ENCODE data around the gene PHIP.
"Not testable (repeated sequence)": the region's sequence is repeated elsewhere in the genome, so short reads cannot be mapped to it uniquely, and the experiment has no call there.

PHIP gene

DNA sequence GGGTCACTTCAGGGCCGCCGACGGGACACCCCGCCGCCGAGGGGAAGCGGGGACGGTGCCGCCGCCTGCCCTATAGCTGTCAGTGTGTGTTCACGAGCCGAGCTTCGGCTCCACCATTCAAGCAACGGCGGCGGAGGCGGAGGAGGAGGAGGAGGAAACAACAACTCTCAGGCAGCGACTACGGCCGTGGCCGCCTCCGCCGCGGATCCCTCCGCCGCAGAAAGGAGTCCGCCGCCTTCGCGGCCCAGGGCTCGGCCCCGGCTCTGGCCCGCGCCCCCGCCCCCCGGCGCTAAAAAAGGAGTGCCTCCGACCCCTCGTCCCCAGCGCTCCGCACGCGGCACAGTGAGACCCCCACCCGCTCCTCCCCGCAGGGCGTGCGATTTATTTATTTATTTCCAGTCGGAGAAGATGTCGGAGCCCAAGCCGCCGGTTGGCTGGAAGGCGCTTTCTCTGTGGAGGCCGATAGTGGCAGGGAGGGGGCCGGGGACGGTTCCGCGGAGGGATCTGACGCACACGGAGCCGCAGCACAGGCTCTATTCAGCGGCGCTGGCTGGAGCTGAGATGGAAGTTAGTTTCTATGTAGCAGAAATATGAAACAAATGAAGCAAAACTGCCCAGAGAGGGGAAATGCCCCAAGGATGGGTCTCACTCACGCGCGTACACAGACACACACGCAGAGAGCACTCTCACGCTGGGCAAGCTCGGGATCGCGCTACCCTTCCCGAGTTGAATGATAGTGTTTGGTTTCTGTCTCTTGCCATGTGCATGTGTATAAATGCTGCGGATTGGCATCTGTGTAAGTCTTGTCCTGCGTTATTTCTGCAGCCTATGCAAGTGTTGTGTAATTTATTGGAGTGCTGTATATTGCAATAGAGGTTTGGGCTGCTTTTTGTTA lies at the start of gene PHIP:
TSS of gene PHIP (minus strand) at position 180 of the 895 bp plus-strand sequence. CDS start 186 bp downstream, outside the sequence.
- peak; percentile 88 for DNase-seq (ENCODE audit: low spot score)

DNA sequence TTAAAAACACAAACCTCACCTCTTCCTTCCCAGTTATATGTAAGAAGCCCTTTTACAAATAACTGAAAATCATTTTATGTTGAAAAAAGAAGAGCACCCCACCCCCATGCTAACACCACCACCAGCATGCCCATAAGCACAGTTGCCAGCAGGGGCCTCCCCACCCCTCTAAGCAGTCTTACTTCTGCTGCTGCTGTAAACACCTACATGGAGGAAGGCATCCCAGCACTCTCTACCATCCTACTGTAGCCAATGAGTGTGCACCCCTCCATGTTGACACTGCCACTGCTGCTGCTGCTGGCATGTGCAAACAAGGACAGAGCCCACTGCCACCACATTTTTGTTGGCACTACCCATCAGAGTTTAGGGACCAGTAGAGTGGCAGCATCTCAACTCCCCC lies 49.6 kb upstream of the PHIP start:
- DNase-seq (ENCODE audit: low spot score): peak; percentile 34

DNA sequence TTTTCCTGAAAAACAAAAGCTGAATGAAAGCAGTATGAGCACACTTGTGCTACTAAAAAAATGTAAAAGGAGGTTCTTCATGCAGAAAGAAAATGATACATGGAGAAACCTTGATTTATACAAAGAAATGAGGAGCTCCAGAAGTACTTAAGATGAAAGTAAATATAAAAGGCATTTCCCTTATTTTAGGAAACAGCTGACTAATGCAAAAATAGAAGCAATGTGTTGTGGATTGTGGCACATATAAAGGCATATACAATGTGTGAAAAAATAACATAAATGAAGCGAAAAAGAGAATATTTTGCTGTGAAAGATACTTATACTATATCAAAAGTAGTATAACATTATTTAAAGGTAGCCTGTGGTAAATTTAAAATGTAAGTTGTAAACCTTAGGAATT lies 41.2 kb upstream of the PHIP start:
- DNase-seq (ENCODE audit: low spot score): no peak

DNA sequence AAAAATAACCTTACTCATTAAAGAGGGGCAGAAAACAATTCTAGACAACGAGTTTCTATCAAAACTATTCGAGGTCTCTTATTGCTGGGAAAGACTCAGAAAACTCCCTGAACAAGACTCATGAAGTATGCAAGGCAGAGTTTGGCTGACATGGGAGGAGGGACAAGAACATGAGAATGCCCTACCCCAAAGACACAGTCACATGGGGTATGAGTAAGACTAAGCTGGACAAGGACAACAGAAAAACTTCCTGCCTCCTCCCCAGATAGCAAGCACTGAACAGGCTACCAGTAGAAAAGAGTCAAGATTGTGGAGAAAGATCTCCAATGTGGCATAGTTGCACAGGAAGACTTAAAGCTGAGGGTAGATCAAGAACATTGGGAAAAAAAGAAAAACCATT lies 39.7 kb upstream of the PHIP start:
- DNase-seq (ENCODE audit: low spot score): no peak

DNA sequence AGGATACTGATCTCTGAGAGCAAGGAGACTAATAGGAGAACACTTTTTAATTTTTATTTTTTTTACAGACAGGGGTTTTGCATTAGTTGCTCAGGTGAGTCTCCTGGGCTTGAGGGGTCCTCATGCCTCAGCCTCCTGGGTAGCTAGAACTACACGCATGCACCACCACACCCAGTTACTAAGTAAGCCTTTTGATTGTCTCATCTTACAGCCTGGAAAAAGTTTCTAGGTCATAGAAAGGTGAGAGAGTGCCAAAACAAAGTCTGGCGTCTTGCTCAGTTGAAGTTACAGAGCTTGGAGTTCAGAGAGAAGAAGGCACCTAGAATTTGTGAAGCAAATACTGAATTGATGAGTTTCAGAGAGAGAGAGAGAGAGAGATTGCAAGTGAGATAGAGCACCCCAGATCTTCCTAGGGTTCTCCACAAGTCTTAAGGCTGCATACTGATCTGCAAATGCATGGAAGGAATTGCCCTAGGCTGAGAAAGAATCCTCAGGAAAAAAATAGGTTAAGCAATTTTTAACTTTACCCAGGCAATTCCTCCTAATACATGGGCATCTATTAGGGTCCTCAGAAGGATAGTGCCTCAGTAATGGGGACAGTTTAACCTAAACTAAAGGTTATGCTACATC lies 37.6 kb upstream of the PHIP start:
- no peak for DNase-seq (ENCODE audit: low spot score)

DNA sequence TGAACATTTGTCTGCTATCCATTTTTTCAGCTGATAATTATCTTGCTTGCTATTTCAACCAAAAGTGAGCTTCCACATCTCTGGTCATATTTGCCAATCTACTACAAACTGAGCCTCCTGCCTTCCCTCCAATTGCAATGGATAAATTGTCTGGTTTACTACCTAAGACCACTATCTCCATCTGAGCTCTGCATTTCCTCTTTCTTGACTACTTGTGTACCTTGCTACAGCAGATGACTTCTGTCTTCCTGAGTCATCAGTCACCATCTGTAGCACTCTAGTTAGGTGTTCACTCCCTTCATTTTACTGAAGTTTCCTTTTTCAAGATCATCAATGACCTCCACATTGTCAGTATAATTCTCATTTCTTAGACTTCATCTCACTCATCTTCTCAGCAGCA lies 33.5 kb upstream of the PHIP start:
- no peak for DNase-seq (ENCODE audit: low spot score)

DNA sequence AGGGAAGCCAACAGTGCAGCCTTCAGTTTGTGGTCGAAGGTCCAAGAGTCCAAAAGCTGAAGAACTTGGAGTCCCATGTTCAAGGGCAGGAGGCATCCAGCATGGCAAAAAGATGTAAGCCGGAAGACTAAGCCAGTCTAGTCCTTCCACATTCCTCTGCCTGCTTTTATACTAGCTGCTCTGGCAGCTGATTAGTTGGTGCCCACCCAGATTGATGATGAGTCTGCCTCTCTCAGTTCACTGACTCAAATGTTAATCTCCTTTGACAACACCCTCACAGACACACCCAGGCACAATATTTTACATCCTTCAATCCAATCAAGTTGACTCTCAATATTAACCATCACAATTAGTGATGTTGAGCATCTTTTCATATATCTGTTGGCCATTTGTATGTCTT lies 23.1 kb upstream of the PHIP start:
- no peak for DNase-seq (ENCODE audit: low spot score)

DNA sequence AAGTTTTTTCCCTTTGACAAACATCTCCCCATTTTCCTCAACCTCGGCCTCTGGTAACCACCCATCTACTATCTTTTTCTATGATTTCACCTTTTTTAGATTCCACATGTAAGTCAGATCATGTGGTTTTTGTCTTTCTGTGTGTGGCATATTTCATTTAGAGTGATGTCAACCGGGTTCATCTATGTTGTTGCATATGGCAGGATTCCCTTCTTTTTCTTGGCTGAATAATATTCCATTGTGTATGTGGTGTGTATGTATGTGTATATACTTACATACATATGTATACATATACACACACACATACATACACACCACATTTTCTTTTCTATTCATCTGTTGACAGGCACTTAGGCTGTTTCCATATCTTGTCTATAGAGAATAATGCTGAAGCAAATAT lies 22.2 kb upstream of the PHIP start:
- DNase-seq (ENCODE audit: low spot score): no peak

DNA sequence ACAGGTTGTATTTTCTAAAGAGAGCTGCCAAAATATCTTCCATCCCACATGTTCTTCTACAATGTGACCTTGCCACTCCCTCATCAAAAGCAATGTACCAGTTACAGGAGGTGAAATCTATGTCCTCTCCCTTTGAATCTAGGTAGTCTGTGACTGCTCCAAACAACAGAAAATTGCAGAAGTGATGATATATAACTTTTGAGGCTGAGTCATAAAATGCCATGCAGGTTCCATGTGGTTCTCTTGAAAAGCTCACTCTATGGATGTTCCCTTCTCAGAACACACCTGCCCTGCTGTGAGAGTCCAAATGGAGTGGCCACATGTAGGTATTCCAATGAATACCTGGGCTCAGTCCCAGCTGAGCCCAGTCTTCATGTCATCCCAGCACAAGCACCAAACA lies 16.9 kb upstream of the PHIP start:
- no peak for DNase-seq (ENCODE audit: low spot score)

DNA sequence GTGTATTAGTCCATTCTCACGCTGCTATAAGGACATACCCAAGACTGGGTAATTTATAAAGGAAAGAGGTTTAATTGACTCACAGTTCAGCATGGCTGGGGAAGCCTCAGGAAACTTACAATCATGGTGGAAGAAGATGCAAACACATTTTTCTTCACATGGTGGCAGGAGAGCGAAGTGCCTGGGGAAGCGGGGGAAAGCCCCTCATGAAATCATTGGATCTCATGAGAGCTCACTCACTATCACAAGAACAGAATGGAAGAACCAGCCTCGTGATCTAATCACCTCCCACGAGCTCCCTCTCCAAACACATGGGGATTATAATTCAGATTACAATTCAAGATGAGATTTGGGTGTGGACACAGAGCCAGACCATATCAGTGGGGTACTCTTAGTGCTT lies 13.7 kb upstream of the PHIP start:
- not testable (repeated sequence) for DNase-seq (ENCODE audit: low spot score)

DNA sequence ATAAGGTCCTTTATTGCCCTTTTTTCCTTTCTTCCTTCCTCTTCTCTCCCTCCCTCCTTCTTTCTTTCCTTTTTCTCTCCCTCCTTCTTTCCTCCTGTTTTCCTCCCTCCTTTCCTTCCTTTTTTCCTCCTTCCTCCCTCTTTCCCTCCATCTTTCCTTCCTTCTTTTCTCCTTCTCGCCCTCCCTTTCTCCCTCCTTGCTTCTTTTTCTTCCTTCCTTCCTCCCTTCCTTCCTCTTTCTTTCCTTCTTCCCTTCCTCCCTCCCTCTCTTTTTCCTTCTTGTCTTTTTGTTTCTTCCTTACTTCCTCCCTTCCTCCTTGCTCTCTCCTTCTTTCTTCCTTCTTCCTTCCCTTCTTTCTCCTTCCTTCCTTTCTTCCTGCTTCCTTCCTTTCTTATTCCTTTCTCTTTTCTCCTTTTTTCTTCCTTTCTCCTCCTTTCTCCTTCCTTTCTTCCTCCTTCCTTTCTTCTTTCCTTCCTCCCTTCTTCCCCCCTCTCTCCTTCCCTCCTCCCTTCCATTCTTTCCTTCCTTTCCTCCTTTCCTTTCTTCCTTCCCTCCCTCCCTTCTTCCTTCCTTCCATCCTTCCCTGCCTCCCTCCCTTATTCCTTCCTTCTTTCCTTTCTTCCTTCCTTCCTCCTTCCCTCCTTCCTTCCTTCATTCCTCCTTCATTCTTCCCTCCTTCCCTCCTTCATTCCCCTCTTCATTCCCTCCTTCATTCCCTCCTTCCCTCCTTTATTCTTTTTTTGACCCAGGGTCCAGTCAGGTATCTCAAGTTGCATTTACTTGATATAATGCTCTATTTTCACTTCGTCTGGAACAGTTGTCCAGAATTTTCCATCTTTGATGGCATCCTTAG lies 11.7 kb upstream of the PHIP start:
- no peak for DNase-seq (ENCODE audit: low spot score)

DNA sequence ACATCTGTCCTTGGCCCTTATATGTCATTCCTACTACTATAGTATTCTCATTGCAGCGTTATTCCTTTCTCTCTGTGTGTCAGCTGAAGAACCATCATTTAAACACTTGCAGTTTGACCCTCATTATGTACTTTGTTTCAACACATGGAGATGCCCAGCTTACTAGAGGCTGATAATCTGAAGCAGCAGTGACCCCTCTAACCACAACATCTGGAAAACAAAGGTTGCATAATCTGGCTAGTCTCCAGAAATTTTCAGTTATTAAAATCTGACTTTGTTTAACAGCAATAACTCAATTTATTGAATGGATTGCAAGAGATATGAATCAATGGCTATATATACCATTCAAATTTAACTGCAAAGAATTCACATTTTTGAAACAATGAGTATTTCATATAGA lies 6.6 kb upstream of the PHIP start:
- no peak for DNase-seq (ENCODE audit: low spot score)

DNA sequence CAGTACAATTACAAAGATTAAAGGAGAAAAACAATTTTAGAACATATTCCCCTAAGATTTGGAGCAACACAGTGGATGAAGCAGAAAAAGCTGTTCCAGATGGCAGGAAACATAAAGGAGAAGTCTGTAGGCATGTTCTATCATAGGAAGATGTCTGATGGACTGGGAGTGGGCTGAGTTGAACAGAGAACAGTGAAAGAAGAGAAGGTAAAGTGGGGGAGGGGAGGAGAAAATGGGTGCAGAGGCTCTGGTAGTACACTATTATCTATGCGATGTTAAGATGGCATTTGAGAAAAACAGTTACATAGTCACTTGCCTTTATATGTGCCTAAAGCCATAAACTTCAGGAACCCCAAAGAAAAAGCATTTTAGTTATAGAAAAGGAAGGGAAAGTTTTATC lies 4.2 kb upstream of the PHIP start:
- no peak for DNase-seq (ENCODE audit: low spot score)

DNA sequence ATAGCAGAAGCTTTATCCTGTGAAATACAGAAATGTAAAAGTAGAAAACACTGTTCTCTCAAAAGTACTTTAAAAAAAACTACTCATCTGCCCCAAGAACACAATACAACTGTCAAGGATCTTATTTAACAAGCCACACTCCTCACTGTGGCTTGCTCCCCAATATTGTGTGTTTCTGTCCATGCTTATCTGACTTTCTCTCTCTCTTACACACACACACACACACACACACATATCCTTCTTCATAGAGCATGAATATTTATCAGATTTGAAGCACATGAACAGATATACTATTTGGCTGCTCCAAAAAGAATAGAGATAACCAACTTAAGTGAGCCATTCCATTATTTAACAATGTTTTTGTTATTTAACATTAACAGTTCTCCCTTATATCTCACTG lies 3.6 kb upstream of the PHIP start:
- DNase-seq (ENCODE audit: low spot score): no peak

DNA sequence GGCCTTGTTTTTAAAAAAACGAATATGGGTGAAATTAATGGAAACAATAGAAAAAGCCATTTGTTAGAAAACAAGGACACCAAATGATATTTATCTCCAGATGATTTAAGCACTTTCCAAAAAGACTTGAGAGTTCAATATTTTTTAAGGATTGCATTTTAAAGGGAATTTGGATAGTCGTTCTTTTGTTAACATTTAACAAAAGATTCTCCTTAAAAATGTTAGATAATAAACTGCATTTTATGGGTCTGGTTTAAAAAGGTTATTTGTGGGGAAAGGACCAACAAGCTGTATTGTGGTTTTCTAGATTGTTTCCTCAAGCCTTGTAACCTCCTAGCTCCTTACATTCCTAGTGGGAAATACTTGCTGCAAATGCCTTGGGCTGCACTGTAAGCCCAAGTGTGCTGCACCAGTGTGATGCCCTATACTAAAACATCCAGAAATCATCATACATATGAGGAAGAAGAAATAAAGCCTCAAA lies 1.5 kb upstream of the PHIP start:
- no peak for DNase-seq (ENCODE audit: low spot score)

DNA sequence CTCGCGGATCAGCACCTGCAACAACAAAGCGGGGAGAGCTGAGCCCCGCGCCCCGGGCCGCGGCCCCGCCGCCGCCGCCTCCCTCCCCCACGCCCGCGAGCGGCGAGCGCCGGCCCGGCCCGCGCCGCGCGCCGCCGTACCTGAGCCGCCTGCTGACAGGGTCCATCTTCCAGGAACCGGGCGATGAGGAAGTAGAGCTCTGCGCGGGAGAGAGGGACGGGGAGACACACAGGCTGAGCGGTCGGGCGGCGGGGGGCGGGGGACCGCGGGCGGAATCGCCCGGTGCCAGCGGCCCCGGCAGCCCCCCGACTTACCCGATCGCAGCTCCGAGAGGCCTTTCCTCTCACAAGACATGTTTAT lies 359 bp downstream of the PHIP start:
- peak; percentile 72 for DNase-seq (ENCODE audit: low spot score)

DNA sequence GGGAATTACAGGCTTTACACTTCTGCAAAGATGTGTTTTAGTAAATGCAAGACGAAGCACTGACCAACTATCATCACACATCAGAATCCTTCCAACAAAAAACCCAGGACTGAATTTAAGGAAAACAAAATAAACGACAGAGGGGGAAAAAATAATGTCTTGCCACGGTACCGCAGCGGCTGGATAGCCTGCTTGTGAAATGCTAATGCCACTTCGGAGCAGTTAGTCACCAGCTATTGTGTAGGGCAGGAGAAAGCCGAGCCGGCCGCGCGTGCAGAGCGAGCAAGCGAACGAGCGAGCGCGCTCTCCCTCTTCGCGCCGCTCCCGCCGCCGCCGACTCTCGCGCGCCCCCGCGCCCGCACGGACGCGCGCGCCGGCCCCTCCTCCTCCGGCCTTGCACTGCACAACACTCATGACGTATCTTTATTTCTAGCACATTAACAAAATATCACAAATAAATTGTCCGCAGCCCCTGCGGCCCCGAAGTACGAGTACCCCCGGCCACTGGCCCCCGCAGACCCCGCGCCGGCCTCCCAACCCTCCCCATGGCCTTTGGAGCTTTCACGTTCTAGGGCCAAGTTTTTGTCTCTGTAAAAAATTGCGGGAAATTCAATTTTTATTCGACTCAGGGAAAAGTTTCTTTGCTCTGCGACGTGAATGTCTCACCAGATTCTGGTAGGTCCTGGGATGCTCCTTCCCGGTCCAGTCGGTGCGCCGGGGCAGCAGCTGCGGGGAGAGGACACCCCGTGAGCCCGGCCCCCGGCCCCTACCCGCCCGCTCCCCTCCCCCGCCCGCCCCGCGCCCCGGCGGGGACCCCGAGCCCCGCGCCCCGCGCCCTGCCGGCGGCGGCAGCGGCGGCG lies 1.0 kb downstream of the PHIP start:
- peak; percentile 91 for DNase-seq (ENCODE audit: low spot score)

DNA sequence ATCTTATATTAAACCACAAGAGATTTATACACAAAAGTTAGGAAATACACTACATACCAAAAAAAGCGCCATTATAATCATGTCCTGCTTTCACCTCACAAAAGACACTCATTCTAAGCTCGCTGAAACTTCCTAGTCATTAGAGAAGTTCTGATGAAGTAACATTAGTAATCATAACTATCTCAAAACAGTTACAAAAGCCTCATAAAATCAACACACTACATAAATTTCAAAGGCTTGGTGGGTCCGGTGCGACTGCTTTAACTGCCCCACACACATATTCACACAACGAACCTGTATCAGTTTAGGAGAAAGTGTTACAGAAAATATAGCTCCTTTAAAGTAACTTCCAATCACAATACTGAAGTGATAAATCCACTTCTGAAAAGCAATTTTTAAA lies 1.9 kb downstream of the PHIP start:
- DNase-seq (ENCODE audit: low spot score): no peak

DNA sequence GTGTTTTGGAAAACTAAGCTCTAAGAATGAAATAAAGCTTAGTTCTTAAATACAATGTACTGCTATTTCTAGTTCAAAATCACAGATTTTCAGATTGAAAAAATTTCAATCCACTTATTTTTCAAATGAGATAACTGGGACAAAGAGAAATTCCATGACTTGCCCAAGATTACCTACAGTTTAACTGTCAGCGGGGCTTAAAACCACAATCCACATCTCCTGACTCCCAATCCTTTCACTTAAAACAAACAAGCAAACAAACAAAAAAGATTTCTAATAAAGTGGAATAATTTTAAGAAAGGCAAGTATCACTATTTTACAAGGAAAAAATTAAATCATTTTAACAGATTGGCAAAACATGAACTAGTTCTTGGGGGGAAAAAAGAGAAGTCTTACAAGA lies 4.2 kb downstream of the PHIP start:
- DNase-seq (ENCODE audit: low spot score): no peak

DNA sequence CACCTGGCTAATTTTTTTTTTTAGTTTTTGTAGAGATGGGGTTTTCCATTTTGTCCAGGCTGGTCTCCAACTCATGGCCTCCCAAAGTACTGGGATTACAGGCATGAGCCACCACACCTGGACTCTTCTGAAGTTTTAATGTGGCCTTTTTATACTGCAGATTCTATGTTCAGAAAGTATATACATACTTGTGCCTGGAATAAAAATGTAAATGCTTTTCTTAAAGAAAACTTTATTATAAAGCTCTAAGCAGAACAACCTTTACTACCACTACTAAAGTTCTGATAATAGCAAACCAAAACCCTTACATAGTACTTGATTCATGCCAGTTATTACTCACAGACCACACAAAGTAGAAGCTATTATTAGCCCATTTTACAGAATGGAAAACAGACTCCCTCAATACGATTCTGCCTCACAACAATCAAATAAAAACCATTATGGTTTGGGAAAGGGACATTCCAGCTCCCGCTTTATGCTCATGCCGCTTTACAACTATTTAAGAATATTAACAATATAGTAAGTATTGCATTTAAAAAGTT lies 5.3 kb downstream of the PHIP start:
- no peak for DNase-seq (ENCODE audit: low spot score)

DNA sequence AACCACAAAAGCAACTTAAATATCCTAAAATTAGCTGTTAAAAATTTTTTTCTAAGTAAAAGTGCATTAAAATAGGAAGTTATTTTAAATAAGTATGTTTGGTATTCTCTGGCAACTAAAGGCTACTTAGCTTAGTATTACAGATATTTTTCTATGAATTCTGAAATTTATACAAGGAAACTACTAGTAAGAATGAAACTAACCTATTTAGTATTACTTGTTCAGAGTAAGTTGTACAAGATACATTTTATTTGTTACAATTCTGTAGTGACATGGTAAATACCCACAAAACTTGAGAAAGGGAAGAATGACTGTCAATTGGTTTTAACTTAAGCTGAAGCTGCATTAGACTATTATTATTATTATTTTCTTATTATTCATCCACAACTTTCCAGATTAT lies 6.5 kb downstream of the PHIP start:
- DNase-seq (ENCODE audit: low spot score): no peak
